Natural killer cell (primary cell): ENCODE results near the gene ANKRD29. TPM values are rescaled to one million over a fixed set of nuclear protein-coding genes. Genes with fewer than 3 reads are reported as not detected.

Experiments
- ATAC-seq, 3 donors: fragments of 150-1000 bp in 2 of 3; fragments of 200-7000 bp in 1 of 3; cut with Tn5 transposase; 1 replicate in 1 of 3; 2 replicates in 2 of 3; pipeline ENCODE4 v1.10.0; 2021; ENCODE audit warnings: mild to moderate bottlenecking in 2 of 3, moderate library complexity in 2 of 3
- DNase-seq, 2 donors: peaks; one replicate each; pipeline versions ENCODE4 v3.0.0 to v3.0.0-alpha.2; 2013 to 2021; ENCODE audit warnings: mixed read lengths in 1 of 2
- H3K27ac ChIP-seq: one replicate; pipeline ENCODE4 v1.5.1; 2013; ENCODE audit warnings: mild to moderate bottlenecking, low read length
- H3K27me3 ChIP-seq: one replicate; pipeline ENCODE4 v1.6.1; 2013; ENCODE audit warnings: low read length; ENCODE audit not compliant: control insufficient read depth, insufficient read depth
- H3K36me3 ChIP-seq: one replicate; pipeline ENCODE4 v1.6.1; 2013; ENCODE audit warnings: low read length; ENCODE audit not compliant: control insufficient read depth, insufficient read depth
- H3K4me1 ChIP-seq: one replicate; pipeline ENCODE4 v1.6.1; 2013; ENCODE audit warnings: low read length; ENCODE audit not compliant: control insufficient read depth, insufficient read depth
- H3K4me3 ChIP-seq: one replicate; pipeline ENCODE4 v1.5.1; 2013; ENCODE audit warnings: low read length
- H3K9me3 ChIP-seq: one replicate; pipeline ENCODE4 v1.6.1; 2013; ENCODE audit warnings: low read length; ENCODE audit not compliant: control insufficient read depth, insufficient read depth
- H3K27ac Mint-ChIP-seq, 2 donors: one replicate each; pipeline ENCODE4 v1.8.0; 2022; ENCODE audit warnings: mild to moderate bottlenecking in 2 of 2, mixed read lengths in 2 of 2, moderate library complexity in 1 of 2
- H3K27me3 Mint-ChIP-seq, 2 donors: one replicate each; pipeline ENCODE4 v1.8.0; 2022; ENCODE audit warnings: low read depth in 2 of 2, mixed read lengths in 2 of 2
- H3K36me3 Mint-ChIP-seq: one replicate; pipeline ENCODE4 v1.8.0; 2022; ENCODE audit warnings: mixed read lengths
- H3K4me1 Mint-ChIP-seq, 2 donors: one replicate each; pipeline ENCODE4 v1.8.0; 2022; ENCODE audit warnings: mixed read lengths in 2 of 2
- H3K4me3 Mint-ChIP-seq: one replicate; pipeline ENCODE4 v1.8.0; 2022; ENCODE audit warnings: mild to moderate bottlenecking, moderate library complexity, mixed read lengths
- H3K9me3 Mint-ChIP-seq, 2 donors: one replicate each; pipeline ENCODE4 v1.8.0; 2022; ENCODE audit warnings: mixed read lengths in 2 of 2
- CTCF ChIP-seq: fragments of 200-600 bp; IDR thresholded peaks from one replicate; pipeline ENCODE4 v1.8.0; 2022; ENCODE audit warnings: antibody characterized with exemption
- WGBS: methylation state at CpG from one replicate; pipeline ENCODE4 v1.1.7; 2013; ENCODE audit warnings: missing lambda C conversion rate; ENCODE audit not compliant: insufficient coverage; 5-methylcytosine and 5-hydroxymethylcytosine counted together
- intact Hi-C: fragments of 100-400 bp; cut with micrococcal nuclease; formaldehyde crosslinking; loops from one replicate; pipeline ENCODE4 v1.14.2; 2022
- total RNA-seq, 4 donors: library from RNA; stranded (reverse); fragments of 120-200 nt in 1 of 4; gene quantifications; one replicate each; pipeline versions ENCODE4 v1.2.3 to v1.2.4, GENCODE V29; 2013 to 2022

Gene ANKRD29
- total RNA-seq, 3 donors from 2014 or later (not counting 1 experiment from before 2014, with no cell fraction given), result 0.35 to 0.45 TPM; not detected in 1

- no peaks in the 10 kb centered on the region for H3K9me3 Mint-ChIP-seq
- H3K4me1 ChIP-seq, result peaks cover 42% of the 10 kb centered on the region
- WGBS, result 15% methylated on average over 15 of the region's 19 CpGs
- no peaks in the 10 kb centered on the region for H3K27me3 Mint-ChIP-seq
- H3K27me3 ChIP-seq, result no peaks in the 10 kb centered on the region
- no peaks in the 10 kb centered on the region for H3K9me3 ChIP-seq
- intact Hi-C loops, result loop anchor here (1.0 to 5.0 kb wide), 3 partner anchors 11 to 653 kb away; partner anchors contain the start of gene RBBP8
- peak overlapping the region; percentile 100 for H3K27ac ChIP-seq
- ATAC-seq (peak in 1 of 3 donors; percentile 8), DNase-seq (peak in 1 of 2 donors; percentile 54)
- H3K36me3 ChIP-seq, result peaks cover 7% of the 10 kb centered on the region
- peak overlapping the region; percentile 99 for H3K4me3 ChIP-seq
- H3K36me3 Mint-ChIP-seq, result no peaks in the 10 kb centered on the region
- peak overlapping the region; percentile 96 for H3K4me3 Mint-ChIP-seq
- no peak for TF ChIP-seq CTCF
- H3K27ac Mint-ChIP-seq, result peak overlapping the region; percentile 81 to 94
- peaks cover 53 to 60% of the 10 kb centered on the region in 2 donors for H3K4me1 Mint-ChIP-seq
Observed at GRCh38 chr18:23585007-23585871, 77.5 kb downstream of the ANKRD29 start.

- no peaks in the 10 kb centered on the region for H3K9me3 ChIP-seq
- peak overlapping the region; percentile 99 for H3K4me3 ChIP-seq
- no peaks in the 10 kb centered on the region for H3K27me3 Mint-ChIP-seq
- peak overlapping the region; percentile 100 for H3K27ac ChIP-seq
- peaks cover 48% of the 10 kb centered on the region for H3K4me1 ChIP-seq
- TF ChIP-seq CTCF, result no peak
- intact Hi-C loops, result loop anchor here (2.0 kb wide), 1 partner anchor 14 kb away; no protein-coding TSS in a partner anchor
- H3K4me3 Mint-ChIP-seq, result peak overlapping the region; percentile 96
- H3K36me3 Mint-ChIP-seq, result no peaks in the 10 kb centered on the region
- H3K27me3 ChIP-seq, result no peaks in the 10 kb centered on the region
- no peaks in the 10 kb centered on the region for H3K9me3 Mint-ChIP-seq
- DNase-seq (no peak), ATAC-seq (no peak)
- peak overlapping the region; percentile 81 to 94 for H3K27ac Mint-ChIP-seq
- peaks cover 7% of the 10 kb centered on the region for H3K36me3 ChIP-seq
- peaks cover 60 to 69% of the 10 kb centered on the region in 2 donors for H3K4me1 Mint-ChIP-seq
- WGBS, result 93% methylated on average over 10 of the region's 13 CpGs
Observed at GRCh38 chr18:23584019-23584983, 78.4 kb downstream of the ANKRD29 start.

GRCh38 chr18:23583071-23583865 lies 79.4 kb downstream of the ANKRD29 start:
- no peak for ATAC-seq
- Mint-ChIP-seq H3K4me1 (peaks cover 71 to 80% of the 10 kb centered on the region in 2 donors), H3K27ac (peak overlapping the region; percentile 81 to 94), H3K36me3 (no peaks in the 10 kb centered on the region), H3K27me3 (no peaks in the 10 kb centered on the region), H3K9me3 (no peaks in the 10 kb centered on the region), H3K4me3 (peak overlapping the region; percentile 96)
- H3K9me3 ChIP-seq, result no peaks in the 10 kb centered on the region
- no peak overlapping the region for H3K27ac ChIP-seq
- H3K36me3 ChIP-seq, result peaks cover 7% of the 10 kb centered on the region
- no peaks in the 10 kb centered on the region for H3K27me3 ChIP-seq
- intact Hi-C loops, result no loop called here
- WGBS, result 94% methylated on average over 4 of the region's 5 CpGs
- H3K4me1 ChIP-seq, result peaks cover 56% of the 10 kb centered on the region
- no peak overlapping the region for H3K4me3 ChIP-seq
- DNase-seq, result no peak
- no peak for TF ChIP-seq CTCF
